Left kidney (tissue), 2 donors: Measurements from ENCODE around the gene SH3D21. TPM values are rescaled to one million over a fixed set of nuclear protein-coding genes. Genes with fewer than 3 reads are reported as not detected.

Source experiments
- DNase-seq: peaks from one replicate; pipeline ENCODE4 v3.0.0-alpha.2; 2013
- polyA plus RNA-seq: library from polyadenylated mRNA; unstranded; fragments of 120-200 nt; gene quantifications from one replicate; pipeline ENCODE4 v1.2.1, GENCODE V29; 2013; ENCODE audit not compliant: insufficient read length

SH3D21 gene
- polyA plus RNA-seq, 1 donor, result 31.2 TPM

DNA sequence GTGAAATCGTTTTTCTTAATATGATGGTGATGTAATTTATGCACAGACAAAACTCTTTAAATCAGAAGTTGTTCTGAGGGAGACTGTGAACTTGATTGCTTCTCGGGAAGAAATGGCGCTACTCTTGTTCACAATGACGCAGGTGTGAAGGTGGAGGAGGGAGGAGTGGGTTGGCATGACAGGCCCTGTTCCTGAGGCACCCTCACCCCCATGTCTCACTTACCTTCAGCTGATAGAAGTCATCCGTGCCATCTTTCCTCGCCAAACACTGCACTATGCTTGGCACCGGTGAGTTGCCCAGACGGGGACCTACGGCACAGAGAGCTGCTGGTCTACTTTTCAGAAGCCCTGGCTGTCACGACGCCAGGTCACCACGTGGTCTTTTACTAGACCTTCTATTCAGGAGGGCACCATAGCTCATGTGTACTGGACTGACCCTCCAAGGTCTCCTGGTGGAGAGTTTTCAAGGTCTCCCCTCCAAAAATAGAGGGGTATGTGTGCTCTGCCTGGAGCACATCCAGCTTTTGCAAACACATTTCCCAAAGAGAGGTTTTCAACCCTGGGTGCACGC lies 52.4 kb downstream of the SH3D21 start:
- no peak for DNase-seq

DNA sequence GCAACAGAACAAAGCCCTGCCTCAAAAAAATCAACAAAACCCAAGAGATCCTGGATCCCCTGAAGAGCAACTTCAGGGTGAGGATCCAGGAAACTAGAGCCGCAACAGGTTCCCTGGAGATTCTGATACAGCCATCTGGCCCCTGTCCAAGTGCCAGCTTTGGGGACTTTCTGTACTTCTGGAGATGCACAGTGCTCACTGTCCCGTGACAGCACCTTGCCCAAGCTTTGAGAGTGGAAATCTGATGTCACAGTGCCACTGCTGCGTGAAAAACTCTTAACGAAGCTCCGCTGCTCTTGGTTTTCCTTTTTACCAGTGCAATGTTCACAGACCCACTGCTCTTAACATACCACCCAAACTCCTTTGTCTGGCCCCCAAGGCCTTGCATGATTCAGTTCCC lies 53.2 kb downstream of the SH3D21 start:
- DNase-seq, result no peak

DNA sequence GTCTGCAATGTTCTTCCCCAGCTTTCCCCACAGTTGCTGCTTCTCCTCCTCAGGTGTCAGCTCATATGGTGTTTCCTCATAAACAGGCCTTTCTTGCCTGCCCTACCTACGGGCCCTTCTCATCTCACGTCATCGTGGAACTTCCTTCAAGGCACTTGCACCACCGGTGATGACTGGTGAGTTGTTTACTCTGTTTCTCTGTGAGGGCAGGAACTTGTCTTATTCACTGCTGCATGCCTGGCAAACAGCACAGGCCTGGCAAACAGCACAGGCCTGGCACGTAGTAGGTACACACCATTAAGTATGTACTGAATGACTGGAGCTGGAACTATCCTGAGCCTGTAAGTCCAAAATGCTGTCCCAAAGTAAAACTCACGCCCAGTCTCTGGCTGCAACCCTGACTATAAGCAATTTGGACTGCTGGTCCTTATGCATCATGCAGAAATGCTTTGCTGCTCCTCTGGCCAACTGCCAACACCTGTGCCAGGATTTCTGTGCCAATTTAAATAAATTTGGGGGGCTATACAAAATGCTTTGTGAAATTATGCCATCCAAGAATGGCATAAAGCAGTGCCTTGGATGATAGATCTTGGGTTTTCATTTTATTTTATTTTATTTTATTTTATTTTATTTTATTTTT lies 53.9 kb downstream of the SH3D21 start:
- DNase-seq, result no peak

DNA sequence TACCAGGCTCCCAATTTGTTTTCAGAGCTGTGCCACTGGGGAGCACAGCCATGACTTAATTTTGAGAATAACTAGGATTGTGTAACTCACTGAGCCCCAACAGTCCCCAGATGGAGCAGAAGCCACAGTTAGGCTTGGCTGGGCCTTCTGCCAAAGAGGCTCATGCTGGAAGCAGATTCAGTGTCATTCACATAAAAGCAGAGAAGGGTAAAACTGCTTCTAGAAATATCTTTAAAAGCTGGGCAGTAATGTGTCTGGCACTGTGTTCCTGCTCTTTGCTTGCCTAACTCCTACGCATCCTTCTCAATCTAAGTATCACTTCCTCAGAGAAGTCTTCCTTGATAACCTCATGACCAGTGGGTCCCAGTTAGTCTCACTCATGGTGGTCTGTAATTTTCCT lies 59.2 kb downstream of the SH3D21 start:
- no peak for DNase-seq

DNA sequence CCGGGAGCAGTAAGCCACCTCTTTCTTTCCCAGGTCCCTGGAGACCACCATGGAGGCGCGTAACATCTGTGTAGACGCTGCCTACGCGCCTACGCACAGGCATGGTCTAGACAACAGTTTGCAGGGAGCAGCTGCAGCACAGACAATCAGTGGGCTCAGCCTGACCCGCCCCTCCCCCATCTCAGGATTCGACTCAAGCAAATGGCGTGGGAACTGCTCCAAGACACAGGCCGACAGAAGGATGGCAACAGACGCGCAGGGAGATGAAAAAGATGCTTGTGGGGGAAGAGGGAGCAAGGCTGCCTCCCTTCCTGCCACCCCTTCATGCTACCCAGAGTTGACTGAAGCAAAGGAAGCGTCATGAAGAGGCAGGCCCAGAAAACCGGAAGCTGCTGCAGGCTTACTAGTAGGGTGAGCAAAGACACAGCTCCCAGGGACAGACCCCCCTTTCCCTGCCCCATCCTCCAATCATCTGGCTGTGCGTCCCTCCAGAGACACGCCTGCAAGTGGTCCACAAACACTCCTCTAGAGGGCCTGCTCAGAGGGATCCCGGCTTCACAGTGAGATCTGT lies 60.0 kb downstream of the SH3D21 start:
- DNase-seq, result peak; percentile 70

DNA sequence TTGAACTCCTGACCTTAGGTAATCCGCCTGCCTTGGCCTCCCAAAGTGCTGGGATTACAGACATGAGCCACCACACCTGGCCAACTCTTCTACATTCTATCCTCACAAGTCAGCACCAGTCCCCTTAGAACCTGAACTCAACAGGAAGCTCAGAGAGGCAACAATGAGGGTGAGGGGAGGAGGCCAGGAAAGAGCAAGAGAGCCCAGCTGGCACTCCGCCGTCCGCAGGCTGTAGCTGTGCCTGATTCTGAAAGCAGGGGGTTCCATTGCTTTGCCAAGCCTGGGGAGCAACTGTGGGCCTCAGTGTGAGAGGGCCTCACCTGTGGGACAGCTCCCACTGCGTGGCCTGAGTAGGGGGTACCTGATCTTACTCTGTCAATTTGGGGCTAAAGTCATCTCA lies 60.9 kb downstream of the SH3D21 start:
- DNase-seq, result no peak

DNA sequence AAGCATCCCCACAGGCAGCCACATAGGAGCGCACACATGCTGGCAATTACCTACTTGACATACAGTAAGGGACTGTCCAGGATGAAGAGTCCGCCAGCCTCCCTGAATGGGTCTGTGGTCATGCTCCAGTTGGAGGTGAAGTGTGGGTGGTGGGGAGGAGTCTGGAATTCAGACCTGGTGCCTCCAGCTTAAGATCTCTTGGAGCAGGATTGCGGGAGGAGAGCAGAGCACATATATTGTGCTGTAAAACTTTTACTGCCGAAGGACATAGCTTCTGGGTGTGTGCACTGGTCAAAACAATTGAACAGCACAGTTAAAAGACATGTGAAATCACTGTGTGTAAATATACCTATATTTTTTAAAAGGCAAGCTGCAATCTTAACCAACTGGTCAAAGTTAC lies 61.6 kb downstream of the SH3D21 start:
- DNase-seq, result no peak

DNA sequence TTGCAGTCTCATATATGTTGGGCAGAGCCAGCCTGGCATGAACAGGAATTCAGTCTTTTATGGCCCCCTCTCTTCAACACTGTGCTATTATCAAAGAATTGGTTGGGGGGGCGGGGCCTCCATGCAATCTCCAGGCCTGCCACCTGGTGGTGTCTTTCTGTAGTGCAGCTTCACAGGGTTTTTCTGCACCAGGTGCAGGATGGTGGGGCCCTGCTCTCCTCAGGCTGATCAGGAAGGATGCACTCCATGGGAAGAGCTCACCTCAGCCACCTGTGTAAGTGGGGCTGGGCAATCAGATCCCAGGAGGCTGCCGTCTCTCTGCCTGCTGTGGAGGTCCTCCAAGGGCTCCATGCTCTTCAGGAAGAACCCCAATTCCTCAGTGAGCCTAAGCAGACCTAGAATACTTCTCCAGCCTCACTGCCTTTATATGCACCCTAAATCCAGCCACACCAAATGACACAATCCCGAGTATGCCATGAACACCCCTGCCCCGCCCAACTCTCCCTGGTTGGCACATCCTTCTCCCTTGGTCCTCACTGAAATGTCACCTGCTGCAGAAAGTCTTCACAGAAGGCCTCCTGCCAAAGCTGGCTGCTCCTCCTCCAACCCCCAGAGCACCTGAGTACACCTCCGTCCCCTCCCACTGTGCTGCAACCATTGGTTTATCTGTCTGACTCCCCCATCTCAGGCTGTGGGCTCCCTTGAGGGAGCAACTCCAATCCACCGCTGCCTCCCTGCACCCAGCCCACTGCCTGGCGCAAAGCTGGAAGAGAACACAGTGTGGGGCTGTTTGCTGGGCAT lies 63.1 kb downstream of the SH3D21 start:
- peak; percentile 81 for DNase-seq

Other genes with a start within 250 kb of the SH3D21 start
- 13.3 TPM for gene TEKT2, start 222.3 kb upstream of the SH3D21 start, polyA plus RNA-seq
- 28.6 TPM for gene ADPRS, start 217.5 kb upstream of the SH3D21 start, polyA plus RNA-seq
- 1.2 TPM for gene COL8A2, start 181.1 kb upstream of the SH3D21 start, polyA plus RNA-seq
- gene TRAPPC3, start 156.9 kb upstream of the SH3D21 start, polyA plus RNA-seq, result 64.9 TPM
- 54.7 TPM for gene MAP7D1, start 150.2 kb upstream of the SH3D21 start, polyA plus RNA-seq
- 169 TPM for gene THRAP3, start 81.9 kb upstream of the SH3D21 start, polyA plus RNA-seq
- gene EVA1B, start 17.3 kb downstream of the SH3D21 start, polyA plus RNA-seq, result 37.6 TPM
- 40.4 TPM for gene STK40, start 79.6 kb downstream of the SH3D21 start, polyA plus RNA-seq
- 20.3 TPM for gene LSM10, start 91.5 kb downstream of the SH3D21 start, polyA plus RNA-seq
- gene OSCP1, start 144.1 kb downstream of the SH3D21 start, polyA plus RNA-seq, result 29.7 TPM
- gene MRPS15, start 158.0 kb downstream of the SH3D21 start, polyA plus RNA-seq, result 68.0 TPM
- gene CSF3R, start 176.5 kb downstream of the SH3D21 start, polyA plus RNA-seq, result 5.2 TPM